SW480 (cell line): ENCODE data around the gene HDC.
A peak's percentile ranks its signal among the peaks of the same experiment; 100 is the strongest.

ENCODE experiments used
- DNase-seq: peaks from one replicate; pipeline ENCODE4 v3.0.0-alpha.2; 2016; ENCODE audit warnings: low spot score

HDC gene

DNA sequence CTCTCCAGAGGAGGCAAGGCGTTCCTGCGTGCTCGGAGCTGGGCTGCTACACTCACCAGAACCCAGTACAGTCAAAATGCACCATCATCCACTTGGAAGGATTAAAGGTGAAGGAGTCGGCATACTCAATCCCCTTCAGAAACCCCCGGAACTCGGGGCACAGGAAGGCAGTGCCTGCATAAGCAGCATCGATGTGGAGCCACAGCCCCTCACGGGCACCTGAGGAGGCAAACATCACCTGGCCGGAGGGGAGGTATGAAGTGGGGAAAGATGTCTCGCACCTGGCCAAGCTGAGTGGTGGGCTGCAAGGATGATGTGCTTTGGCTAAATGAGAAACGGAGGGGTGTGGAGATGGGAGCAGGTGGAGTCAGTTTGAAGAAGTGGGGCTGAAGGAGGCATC is 13.0 kb downstream of the HDC start:
- DNase-seq: no peak

DNA sequence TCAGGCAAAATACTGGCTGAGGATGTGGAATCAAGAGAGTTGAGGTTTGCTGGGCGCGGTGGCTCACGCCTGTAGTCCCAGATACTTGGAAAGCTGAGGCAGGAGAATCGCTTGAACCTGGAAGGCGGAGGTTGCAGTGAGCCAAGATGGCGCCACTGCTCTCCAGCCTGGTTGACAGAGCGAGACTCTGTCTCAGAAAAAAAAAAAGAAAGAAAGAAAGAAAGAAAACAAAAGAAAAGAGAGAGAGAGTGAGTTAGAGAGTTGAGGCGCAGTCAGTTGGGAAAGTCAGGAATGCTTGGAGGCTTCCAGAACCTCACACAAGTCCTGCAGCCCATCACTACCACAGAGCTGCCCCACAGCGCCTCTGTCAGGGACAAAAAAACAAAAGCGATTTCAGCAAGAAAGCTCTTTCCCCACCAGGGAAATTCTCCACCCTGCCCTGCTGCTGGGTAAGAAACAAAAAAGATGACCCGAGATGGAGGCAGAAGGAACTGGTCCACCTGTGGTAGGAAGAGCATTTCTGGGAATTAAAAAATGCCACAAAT is 13.8 kb downstream of the HDC start:
- DNase-seq: no peak

DNA sequence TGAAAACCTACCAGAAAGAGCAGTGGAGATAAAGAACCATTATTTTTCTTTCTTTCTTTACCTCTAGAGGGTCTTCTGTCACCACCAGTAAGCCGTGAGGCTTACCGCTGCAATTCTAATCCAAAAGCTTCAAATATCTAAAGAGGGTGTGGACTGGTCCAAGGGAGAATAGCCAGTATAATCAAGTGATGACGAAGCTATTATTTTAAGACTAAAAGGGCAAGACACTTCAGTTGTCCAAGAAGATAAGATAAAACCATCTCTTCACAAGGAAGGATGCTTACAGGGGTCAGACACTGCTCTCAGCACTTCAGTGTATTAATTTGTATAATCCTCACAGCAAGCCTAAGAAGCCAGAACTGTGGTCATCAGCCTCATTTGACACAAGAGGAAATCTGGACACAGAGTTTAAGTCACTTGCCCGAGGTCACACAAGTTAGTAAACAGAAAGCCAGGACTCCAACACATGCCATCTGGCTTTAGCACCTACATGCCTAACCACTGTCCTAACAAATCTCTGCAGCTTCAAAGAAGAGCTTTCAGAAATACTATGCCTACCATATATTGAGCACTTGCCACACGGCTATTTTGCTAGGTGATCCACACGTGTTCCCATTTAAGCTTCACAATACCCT is 14.6 kb downstream of the HDC start:
- no peak for DNase-seq

DNA sequence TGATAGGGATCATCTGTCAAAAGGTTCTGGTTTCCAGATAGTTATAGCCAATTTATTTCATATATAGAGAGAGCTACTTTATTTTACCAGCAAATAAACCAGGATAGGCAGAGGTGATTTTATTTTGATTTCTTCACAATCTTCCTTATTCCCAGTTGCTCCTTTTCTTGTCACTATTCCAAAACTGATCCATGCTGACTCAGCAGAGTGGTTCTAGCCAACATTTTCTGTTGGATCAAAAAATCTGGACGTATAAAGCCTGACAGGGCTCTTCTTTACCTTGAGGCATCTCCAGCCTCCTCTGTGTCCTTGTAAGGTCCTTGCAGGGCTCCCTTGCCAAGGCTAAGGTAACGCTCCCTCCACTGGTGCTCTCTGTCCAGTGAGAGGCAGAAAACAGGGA is 15.8 kb downstream of the HDC start:
- no peak for DNase-seq

DNA sequence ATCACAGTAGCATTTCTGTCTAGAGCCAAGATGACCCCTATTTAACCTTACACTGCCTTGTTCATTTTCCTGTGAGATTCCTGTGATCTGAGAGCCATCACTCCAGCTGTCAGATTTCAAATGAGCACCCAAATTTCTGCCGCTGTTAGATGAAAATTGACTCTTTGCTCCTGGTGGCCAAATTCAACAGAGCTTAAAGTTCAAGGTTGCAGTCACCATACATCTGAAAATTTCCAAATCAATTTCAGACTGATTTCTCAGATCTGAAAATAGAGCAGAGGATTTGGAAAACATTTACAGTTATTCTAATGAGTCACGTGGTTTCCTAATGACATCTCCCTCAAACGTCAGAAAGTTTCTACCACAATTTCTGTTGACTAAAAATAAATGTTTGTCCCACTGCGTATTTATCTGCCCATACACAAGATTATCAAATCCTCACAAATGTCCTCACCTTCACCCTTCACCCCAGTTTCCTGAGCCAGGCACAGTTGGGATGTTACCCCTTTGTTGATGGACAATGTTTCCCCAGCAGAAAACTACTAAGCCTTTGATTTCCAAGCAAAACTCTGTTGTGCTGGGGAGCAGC is 16.4 kb downstream of the HDC start:
- DNase-seq: no peak

DNA sequence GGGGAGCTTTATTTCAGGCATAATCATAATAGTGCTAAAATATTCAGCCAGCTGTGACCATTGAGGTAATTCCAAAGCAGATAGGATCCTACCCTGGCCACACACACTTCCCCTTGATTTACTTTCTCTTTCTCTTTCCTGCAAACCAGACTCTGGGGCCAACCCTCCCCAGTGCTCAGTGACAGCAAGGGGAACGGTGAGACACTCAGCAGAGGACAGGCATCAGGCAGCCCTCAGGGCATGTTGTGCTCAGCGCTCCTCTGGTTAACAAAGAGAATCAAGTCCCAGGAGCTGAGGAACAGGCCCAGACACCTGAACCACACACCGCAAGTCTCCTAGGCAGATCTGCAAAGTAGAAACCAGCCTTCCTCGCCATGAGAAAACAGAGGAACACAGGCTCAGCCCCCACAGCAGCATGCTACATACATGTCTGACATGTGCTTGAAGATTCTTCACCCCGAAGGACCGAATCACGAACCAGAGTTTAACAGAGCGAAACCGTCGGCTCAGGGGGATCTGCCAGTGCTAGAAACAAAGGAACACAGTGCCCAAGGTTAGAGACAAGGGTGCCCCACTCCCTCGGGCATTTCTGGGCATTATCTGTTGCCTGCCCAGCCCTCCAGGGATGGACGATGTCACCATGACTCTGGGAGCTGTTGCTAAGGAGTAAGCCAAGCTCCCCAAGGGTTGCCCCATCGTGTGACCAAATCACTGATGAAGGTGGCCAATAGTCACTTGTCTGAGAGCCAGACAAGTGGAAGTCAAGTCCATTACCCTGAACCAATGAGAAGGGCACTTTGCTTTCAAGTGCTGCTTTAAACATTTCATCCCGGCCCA is 17.5 kb downstream of the HDC start:
- peak; percentile 2 for DNase-seq

DNA sequence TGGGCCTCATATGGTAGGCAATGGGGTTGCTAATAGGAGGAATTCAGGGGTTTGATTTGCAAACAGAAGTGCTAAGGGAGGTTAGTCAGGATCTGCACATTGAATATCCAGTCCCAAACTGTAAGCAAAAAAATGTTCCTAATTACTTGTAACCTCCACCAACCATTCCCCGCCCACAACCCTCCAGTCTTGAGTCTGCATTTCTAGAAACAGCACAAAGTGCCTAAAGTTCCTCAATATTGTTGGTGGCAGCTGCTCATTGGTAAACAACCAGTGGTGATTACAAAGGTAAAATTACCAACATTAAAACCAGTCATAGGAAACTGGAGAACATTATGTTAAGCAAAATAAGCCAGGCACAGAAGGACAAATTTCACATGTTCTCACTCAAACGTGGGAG is 18.9 kb downstream of the HDC start:
- DNase-seq: no peak

DNA sequence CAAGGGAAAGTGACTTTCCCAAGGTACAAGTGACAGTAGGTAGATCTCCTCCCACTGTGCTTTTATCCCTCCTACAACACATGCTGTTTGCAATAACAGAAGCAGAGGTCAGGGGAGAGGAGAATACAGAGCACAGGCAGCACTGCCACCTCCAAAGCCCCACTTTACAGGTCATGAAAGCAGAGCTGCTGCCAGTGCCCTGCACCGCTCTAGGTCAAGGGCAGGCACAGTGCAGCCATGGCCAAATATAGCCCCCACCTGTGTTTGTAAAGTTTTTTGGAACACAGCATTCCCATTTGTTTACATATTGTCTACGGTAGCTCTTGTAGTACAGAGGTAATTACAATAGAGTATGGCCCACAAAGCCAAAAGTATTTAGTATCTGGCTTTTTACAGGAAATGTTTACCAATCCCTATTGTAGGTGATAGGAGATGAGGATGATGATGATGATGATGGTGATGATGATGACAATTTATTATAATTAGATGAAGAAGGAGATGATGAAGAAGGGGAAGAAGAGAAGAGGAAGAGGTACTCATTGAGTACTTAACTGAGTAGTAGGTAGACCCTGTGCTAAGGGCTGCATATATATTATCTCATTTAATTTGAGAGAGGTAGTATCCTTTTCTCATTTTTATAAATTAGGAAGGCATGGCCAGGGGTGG is 20.4 kb downstream of the HDC start:
- no peak for DNase-seq

DNA sequence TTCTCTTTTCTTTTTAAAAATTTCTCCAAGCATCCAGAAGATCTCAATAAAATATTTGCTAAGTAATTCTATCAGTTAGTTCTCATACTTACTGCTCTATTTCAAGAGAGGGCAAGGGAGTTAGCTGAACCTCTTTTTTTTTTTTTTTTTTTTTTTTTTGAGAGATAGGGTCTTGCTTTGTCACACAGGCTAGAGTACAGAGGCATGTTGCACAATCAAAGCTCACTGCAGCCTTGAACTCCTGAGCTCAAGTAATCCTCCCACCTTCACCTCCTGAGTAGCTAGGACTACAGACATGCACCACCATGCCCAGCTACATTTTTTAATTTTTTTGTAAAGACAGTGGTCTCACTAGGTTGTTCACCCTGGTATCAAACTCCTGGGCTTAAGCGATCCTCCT is 21.4 kb downstream of the HDC start:
- DNase-seq: no peak

DNA sequence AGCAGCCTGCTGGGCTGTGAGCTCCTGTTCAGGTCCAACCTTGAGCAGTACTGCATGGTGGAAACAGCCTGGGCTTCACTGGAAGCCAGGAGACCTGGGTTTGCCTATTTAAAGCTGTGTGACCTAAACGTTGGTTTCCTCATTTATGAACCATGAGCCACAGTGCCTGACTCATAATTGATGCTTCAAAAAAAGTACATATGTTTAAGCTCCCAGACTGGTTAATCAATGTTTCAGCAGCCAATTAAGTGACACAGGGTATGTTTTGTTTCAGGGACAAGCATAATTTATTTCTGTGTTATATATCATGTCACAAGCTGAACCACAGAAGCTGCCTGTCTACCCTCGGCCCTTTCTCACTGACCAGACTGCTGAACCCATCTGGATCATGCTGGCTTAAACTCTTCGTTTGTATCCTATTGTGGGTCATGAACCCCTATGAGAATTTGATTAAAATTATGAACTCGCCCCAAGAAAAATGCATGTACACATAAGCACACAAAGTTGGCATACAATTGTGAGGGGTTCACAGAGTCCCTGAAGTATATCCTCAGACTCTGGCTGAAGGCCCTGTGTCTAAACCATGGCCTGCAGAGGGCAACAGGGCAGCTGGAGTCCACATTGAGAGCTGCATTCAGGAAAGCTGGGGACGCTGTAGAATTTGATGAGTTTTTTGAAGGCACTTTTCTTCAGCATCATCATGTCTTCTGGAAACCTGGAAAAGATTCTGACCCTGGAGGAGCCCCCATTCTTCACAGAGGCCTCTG is 23.7 kb downstream of the HDC start:
- DNase-seq: no peak

DNA sequence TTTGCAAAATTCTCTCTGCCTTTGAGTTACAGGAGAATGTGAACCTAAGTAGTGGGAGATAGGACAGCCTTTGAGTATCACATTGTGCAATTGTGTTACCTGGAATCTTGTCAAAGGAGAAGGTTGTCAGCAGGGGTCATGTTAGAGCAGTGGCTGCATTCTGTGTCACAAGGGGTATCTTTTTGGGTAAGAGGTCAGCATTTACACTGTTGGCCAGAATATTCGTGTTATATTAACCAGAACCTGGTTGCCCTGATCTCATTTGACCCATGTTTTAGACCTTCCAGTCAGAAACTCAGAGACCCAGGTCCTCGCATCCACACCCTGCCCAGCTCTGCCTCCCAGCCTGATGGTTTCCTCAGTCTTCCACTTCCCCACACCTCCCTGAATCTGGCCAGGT is 27.3 kb downstream of the HDC start:
- DNase-seq: no peak

DNA sequence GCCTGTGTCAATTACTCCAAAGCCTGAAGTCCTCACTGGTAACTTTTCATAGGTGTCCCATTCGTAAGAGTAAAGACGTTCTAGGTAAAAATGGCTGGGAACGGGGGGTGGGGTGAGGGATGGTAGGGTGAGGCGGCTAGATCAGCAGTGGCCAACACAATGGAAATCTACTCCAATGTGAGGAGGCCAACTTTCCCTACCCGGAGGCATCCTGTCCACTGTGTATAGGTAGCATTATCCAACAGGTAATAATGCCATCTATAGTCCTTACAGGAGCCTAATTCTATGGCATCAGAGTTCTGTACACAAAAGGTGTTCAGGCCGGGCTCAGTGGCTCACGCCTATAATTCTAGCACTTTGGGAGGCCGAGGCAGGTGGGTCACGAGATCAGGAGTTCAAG is 29.1 kb downstream of the HDC start:
- no peak for DNase-seq

DNA sequence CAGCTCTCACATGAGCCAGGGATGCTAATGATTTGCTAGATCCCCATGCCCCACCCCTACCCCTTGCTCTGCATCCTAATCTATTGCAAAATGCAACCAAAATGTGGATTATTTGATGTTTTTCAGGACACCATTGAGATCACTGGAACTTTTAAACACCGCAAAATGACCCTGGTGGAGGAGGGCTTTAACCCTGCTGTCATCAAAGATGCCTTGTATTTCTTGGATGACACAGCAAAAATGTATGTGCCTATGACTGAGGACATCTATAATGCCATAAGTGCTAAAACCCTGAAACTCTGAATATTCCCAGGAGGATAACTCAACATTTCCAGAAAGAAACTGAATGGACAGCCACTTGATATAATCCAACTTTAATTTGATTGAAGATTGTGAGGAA is 29.7 kb downstream of the HDC start:
- no peak for DNase-seq

DNA sequence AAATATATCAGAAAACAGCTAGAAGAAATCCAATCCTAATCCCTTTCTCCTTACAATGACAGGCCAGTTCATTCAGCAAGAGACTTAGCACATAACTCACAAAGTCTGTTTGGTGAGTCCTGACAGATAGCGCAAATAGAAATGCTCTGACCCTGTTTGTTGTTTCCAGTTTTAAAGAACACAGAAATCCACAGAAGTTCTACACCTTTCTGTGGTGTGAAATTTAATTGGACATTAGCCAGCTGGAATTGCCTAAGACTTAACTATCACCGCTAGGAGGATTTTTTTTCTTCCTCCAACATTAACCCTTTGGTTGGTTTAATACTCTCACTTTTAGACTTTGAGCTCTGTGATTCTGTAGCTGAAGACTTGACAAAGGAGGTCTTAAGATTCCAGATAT is 30.8 kb downstream of the HDC start:
- no peak for DNase-seq

DNA sequence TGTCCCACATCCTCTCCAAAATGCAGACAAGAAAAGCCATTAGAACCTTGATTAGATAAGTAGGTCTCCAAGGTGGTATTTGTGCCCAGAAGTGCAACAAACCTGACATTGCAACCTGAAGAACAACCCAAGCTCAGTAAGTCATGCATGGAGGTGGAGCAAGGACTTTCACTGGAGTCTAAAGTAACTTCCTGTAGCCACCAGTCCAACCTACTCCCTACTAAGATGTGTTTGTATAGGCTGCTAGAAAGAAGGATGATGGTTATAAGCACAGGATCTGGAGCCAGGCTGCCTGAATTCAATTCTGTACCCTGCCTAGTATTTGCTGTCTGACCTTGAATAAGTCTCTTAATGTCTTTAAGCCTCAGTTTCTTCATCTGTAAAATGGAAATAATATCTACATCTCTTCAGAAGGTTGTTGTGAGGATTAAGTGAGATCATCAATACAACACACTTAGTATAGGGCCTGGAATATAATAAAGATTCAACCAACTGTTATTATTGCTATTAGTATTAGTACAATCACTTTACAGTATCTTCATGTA is 32.3 kb downstream of the HDC start:
- DNase-seq: no peak

DNA sequence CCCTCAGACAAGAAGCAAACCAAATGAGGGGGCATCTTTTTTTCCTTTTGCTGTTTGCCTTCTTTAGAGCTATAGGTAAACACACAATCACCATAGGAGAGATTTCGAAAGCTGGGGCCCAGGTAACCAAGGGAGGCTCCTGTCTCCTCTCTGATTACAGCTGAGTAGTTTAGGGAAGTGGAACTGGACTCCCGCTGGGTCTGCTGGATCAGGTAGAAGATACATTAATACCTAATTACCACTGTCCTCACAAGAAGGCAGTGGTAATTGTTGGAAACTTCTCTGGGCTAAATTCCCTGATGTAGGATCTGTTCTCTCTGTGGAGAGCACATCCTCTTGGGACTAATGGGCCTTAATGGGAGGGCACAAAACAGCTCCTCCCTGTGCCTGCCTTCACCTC is 32.7 kb downstream of the HDC start:
- DNase-seq: no peak

DNA sequence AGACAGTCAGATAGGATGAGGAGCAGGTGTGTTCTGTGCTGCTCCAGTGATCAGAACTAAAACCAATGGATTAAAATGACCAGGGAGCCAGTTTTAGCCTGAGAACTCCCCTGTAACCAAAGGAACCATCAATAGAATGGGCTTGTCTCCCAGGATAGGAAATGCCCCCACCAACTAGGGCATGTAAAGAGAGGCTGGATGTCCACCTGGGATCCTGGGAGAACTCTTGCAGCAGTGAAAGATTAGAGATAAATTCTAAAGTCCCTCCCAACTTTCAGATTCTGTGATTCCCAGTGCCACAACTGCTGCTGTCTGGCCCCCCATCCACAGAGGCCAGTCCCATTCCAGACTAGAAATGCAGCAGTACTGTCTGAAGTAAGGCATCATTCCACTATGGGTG is 33.8 kb downstream of the HDC start:
- DNase-seq: no peak

DNA sequence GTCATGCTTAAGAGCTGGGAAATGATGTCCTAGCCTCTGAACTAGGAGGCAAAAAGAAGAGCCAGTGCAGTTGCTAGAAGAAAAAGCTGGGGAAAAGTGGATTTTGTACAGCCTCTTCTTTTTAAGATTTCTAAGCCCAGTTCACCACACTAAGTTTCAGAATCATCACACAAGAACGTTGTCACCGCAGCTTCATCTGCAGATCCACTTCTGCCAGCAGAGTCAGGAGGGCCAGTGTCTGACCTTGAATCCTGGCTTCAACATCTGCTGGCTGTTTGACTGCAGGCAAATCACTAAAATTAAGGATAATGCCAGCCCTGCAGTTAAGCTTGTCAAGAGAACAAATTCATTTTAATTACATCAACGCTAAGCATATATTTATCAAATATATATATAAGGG is 36.2 kb downstream of the HDC start:
- DNase-seq: no peak

DNA sequence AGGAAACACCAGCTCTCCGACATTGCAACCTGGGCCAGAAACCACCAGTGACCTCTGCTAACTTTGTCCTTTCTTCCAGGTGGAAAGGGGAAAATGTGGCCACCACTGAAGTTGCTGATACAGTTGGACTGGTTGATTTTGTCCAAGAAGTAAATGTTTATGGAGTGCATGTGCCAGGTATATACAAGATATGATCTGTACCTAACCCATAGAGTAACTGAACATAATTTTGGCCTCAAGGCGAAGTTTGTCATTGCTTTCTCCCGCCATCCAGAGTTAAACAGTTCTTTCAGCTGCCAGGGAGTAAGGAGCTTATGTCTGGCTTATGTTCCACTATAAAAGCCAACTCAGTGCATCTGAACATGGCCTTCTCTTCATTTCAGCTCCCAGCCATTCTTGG is 36.7 kb downstream of the HDC start:
- no peak for DNase-seq

DNA sequence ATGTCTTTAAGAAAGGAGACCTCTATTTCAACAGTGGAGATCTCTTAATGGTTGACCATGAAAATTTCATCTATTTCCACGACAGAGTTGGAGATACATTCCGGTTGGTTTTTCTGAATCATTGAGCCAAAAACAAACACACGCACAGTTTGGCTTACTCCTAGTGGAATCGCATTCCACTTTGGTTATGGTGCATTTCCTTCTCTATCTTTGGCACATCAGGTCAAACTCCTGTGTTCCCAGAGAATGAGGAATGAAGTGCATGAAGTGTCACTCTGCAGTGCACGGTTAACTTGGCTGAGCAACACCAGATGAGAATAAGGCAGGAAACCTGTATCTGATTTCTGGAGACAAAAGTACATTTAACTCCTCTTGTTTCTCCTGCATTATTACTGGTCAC is 38.5 kb downstream of the HDC start:
- no peak for DNase-seq

DNA sequence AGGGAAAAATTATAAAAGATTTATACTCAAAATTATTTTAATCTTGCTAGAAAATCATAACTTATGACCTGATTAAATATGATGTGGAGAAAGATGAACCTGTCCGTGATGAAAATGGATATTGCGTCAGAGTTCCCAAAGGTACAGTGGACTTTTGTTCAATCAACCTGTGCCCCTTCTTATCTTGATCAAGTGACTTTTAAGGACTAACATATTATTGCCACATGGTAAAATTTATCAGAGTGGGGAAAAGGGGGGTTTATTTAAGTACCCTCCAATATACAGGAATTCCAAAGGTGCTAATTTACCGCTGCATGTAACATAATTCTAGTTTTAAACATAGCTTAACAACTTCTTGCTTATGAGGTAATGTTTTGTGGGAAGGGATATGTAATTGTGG is 39.6 kb downstream of the HDC start:
- DNase-seq: no peak

DNA sequence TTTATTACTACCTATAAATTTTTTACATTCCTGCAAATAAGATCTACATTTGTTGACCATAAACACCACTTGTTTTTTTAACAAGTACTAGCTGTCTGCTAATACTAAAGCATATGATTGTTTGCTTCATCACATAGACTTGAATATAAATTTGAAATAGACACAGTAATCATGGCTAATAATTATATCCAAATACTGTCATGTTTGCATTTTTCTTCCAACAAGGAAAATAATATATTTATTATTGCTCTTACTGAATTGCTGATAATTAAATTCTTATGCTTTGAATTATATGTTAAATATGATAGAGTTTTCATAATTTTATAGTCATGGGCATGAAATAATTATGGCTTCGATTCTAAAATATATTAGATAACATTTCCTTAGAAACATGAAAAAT is 40.5 kb downstream of the HDC start:
- no peak for DNase-seq
